Activated T-cell treated with anti-CD3 and anti-CD28 coated beads, Interleukin-2, amount 50 U/mL, for 24 hours (primary cell): ENCODE measurements around the gene NOD2.

ENCODE experiments used
- DNase-seq: peaks from one replicate; pipeline ENCODE4 v3.0.0-alpha.2; 2020
- H3K27ac Mint-ChIP-seq: 2 replicates; pipeline ENCODE4 v1.8.0; 2020; ENCODE audit warnings: mild to moderate bottlenecking, mixed read lengths
- H3K27me3 Mint-ChIP-seq: 2 replicates; pipeline ENCODE4 v1.8.0; 2020; ENCODE audit warnings: mixed read lengths
- H3K36me3 Mint-ChIP-seq: 2 replicates; pipeline ENCODE4 v1.8.0; 2020; ENCODE audit warnings: low read depth, mixed read lengths
- H3K4me1 Mint-ChIP-seq: 2 replicates; pipeline ENCODE4 v1.8.0; 2020; ENCODE audit warnings: low read depth, mixed read lengths
- H3K4me3 Mint-ChIP-seq: 2 replicates; pipeline ENCODE4 v1.8.0; 2020; ENCODE audit warnings: mild to moderate bottlenecking, moderate library complexity, mixed read lengths
- H3K9me3 Mint-ChIP-seq: 2 replicates; pipeline ENCODE4 v1.8.0; 2020; ENCODE audit warnings: mixed read lengths

Gene NOD2

GRCh38 chr16:50745940-50746339 is 52.5 kb downstream of the NOD2 start:
- Mint-ChIP-seq H3K36me3 (peaks cover 60% of the 10 kb centered on the region), H3K27ac (peak overlapping the region; percentile 97), H3K4me1 (peaks cover 76% of the 10 kb centered on the region), H3K4me3 (peak overlapping the region; percentile 91), H3K9me3 (no peaks in the 10 kb centered on the region), H3K27me3 (no peaks in the 10 kb centered on the region)
- DNase-seq = no peak

- peak overlapping the region; percentile 78 for H3K4me3 Mint-ChIP-seq
- no peaks in the 10 kb centered on the region for H3K9me3 Mint-ChIP-seq
- peaks cover 71% of the 10 kb centered on the region for H3K36me3 Mint-ChIP-seq
- H3K4me1 Mint-ChIP-seq = peaks cover 80% of the 10 kb centered on the region
- no peak for DNase-seq
- H3K27me3 Mint-ChIP-seq = no peaks in the 10 kb centered on the region
- H3K27ac Mint-ChIP-seq = peak overlapping the region; percentile 97
Measured at GRCh38 chr16:50747207-50747956, 54.0 kb downstream of the NOD2 start.

- Mint-ChIP-seq H3K4me1 (peaks cover 76% of the 10 kb centered on the region), H3K27ac (peak overlapping the region; percentile 57), H3K4me3 (no peak overlapping the region), H3K9me3 (no peaks in the 10 kb centered on the region), H3K27me3 (no peaks in the 10 kb centered on the region), H3K36me3 (peaks cover 77% of the 10 kb centered on the region)
- DNase-seq = no peak
Measured at GRCh38 chr16:50751528-50751927, 58.1 kb downstream of the NOD2 start.

GRCh38 chr16:50752471-50753235 is 59.2 kb downstream of the NOD2 start:
- peaks cover 74% of the 10 kb centered on the region for H3K4me1 Mint-ChIP-seq
- H3K27me3 Mint-ChIP-seq = no peaks in the 10 kb centered on the region
- no peaks in the 10 kb centered on the region for H3K9me3 Mint-ChIP-seq
- H3K4me3 Mint-ChIP-seq = no peak overlapping the region
- H3K36me3 Mint-ChIP-seq = peaks cover 83% of the 10 kb centered on the region
- H3K27ac Mint-ChIP-seq = peak overlapping the region; percentile 77
- DNase-seq = no peak

GRCh38 chr16:50756473-50756872 is 63.1 kb downstream of the NOD2 start:
- H3K9me3 Mint-ChIP-seq = no peaks in the 10 kb centered on the region
- H3K4me1 Mint-ChIP-seq = peaks cover 76% of the 10 kb centered on the region
- no peak overlapping the region for H3K4me3 Mint-ChIP-seq
- H3K27me3 Mint-ChIP-seq = no peaks in the 10 kb centered on the region
- peaks cover 88% of the 10 kb centered on the region for H3K36me3 Mint-ChIP-seq
- DNase-seq = no peak
- H3K27ac Mint-ChIP-seq = peak overlapping the region; percentile 52

GRCh38 chr16:50761267-50761666 is 67.9 kb downstream of the NOD2 start:
- Mint-ChIP-seq H3K4me3 (no peak overlapping the region), H3K9me3 (peaks cover 3% of the 10 kb centered on the region), H3K4me1 (peaks cover 86% of the 10 kb centered on the region), H3K27ac (peak overlapping the region; percentile 58), H3K27me3 (no peaks in the 10 kb centered on the region), H3K36me3 (peaks cover 90% of the 10 kb centered on the region)
- no peak for DNase-seq

GRCh38 chr16:50762241-50762640 is 68.8 kb downstream of the NOD2 start:
- H3K4me3 Mint-ChIP-seq = no peak overlapping the region
- peaks cover 89% of the 10 kb centered on the region for H3K36me3 Mint-ChIP-seq
- peaks cover 87% of the 10 kb centered on the region for H3K4me1 Mint-ChIP-seq
- no peak for DNase-seq
- no peaks in the 10 kb centered on the region for H3K27me3 Mint-ChIP-seq
- H3K9me3 Mint-ChIP-seq = peaks cover 8% of the 10 kb centered on the region
- peak overlapping the region; percentile 19 for H3K27ac Mint-ChIP-seq

GRCh38 chr16:50763211-50763610 is 69.8 kb downstream of the NOD2 start:
- Mint-ChIP-seq H3K4me1 (peaks cover 91% of the 10 kb centered on the region), H3K4me3 (peak overlapping the region; percentile 4), H3K36me3 (peaks cover 90% of the 10 kb centered on the region), H3K27ac (peak overlapping the region; percentile 95), H3K9me3 (peaks cover 8% of the 10 kb centered on the region), H3K27me3 (no peaks in the 10 kb centered on the region)
- DNase-seq = no peak

- Mint-ChIP-seq H3K4me3 (peak overlapping the region; percentile 50), H3K27ac (peak overlapping the region; percentile 95), H3K9me3 (peaks cover 8% of the 10 kb centered on the region), H3K4me1 (peaks cover 95% of the 10 kb centered on the region), H3K36me3 (peaks cover 94% of the 10 kb centered on the region), H3K27me3 (no peaks in the 10 kb centered on the region)
- DNase-seq = no peak
Measured at GRCh38 chr16:50765260-50765659, 71.9 kb downstream of the NOD2 start.

GRCh38 chr16:50765861-50766260 is 72.5 kb downstream of the NOD2 start:
- Mint-ChIP-seq H3K4me3 (peak overlapping the region; percentile 50), H3K27me3 (no peaks in the 10 kb centered on the region), H3K4me1 (peaks cover 93% of the 10 kb centered on the region), H3K9me3 (peaks cover 8% of the 10 kb centered on the region), H3K27ac (peak overlapping the region; percentile 95), H3K36me3 (peaks cover 93% of the 10 kb centered on the region)
- no peak for DNase-seq

- H3K4me3 Mint-ChIP-seq = peak overlapping the region; percentile 5
- peak overlapping the region; percentile 95 for H3K27ac Mint-ChIP-seq
- peaks cover 8% of the 10 kb centered on the region for H3K9me3 Mint-ChIP-seq
- peaks cover 96% of the 10 kb centered on the region for H3K36me3 Mint-ChIP-seq
- no peak for DNase-seq
- H3K4me1 Mint-ChIP-seq = peaks cover 92% of the 10 kb centered on the region
- H3K27me3 Mint-ChIP-seq = no peaks in the 10 kb centered on the region
Measured at GRCh38 chr16:50767197-50767596, 73.8 kb downstream of the NOD2 start.

- H3K9me3 Mint-ChIP-seq = peaks cover 4% of the 10 kb centered on the region
- H3K27ac Mint-ChIP-seq = no peak overlapping the region
Measured at GRCh38 chr16:50771366-50771765, 78.0 kb downstream of the NOD2 start.

GRCh38 chr16:50774405-50774804 is 81.0 kb downstream of the NOD2 start:
- H3K4me1 Mint-ChIP-seq = peaks cover 74% of the 10 kb centered on the region
- H3K27me3 Mint-ChIP-seq = no peaks in the 10 kb centered on the region
- peak overlapping the region; percentile 48 for H3K27ac Mint-ChIP-seq
- H3K4me3 Mint-ChIP-seq = no peak overlapping the region
- H3K9me3 Mint-ChIP-seq = no peaks in the 10 kb centered on the region
- no peak for DNase-seq
- H3K36me3 Mint-ChIP-seq = peaks cover 84% of the 10 kb centered on the region

More at GRCh38 chr16:50771366-50771765, 78.0 kb downstream of the NOD2 start:
- Mint-ChIP-seq H3K4me3 (no peak overlapping the region), H3K27me3 (no peaks in the 10 kb centered on the region), H3K36me3 (peaks cover 90% of the 10 kb centered on the region), H3K4me1 (peaks cover 83% of the 10 kb centered on the region)
- DNase-seq = no peak

GRCh38 chr16:50774960-50775359 is 81.6 kb downstream of the NOD2 start:
- Mint-ChIP-seq H3K4me3 (no peak overlapping the region), H3K27me3 (no peaks in the 10 kb centered on the region), H3K36me3 (peaks cover 85% of the 10 kb centered on the region), H3K27ac (peak overlapping the region; percentile 6), H3K9me3 (no peaks in the 10 kb centered on the region), H3K4me1 (peaks cover 73% of the 10 kb centered on the region)
- no peak for DNase-seq

- Mint-ChIP-seq H3K27me3 (no peaks in the 10 kb centered on the region), H3K4me1 (peaks cover 77% of the 10 kb centered on the region), H3K4me3 (no peak overlapping the region), H3K9me3 (no peaks in the 10 kb centered on the region), H3K36me3 (peaks cover 86% of the 10 kb centered on the region), H3K27ac (peak overlapping the region; percentile 6)
- no peak for DNase-seq
Measured at GRCh38 chr16:50776037-50776436, 82.6 kb downstream of the NOD2 start.
